Ishikawa (cell line): ENCODE results near the gene FAM234B.

Experiments used
- CEBPB ChIP-seq: IDR thresholded peaks from 2 replicates; pipeline ENCODE4 v1.6.1; 2012
- CREB1 ChIP-seq: IDR thresholded peaks from 2 replicates; pipeline ENCODE4 v1.6.1; 2012; ENCODE audit warnings: low read depth
- EGR1 ChIP-seq: IDR thresholded peaks from 2 replicates; pipeline ENCODE4 v1.6.1; 2012
- EP300 ChIP-seq: IDR thresholded peaks from 2 replicates; pipeline ENCODE4 v1.6.1; 2012; ENCODE audit warnings: borderline replicate concordance
- FOXM1 ChIP-seq: IDR thresholded peaks from 2 replicates; pipeline ENCODE4 v1.6.1; 2012; ENCODE audit warnings: low read depth, borderline replicate concordance
- MAX ChIP-seq: IDR thresholded peaks from 2 replicates; pipeline ENCODE4 v1.6.1; 2012
- NFIC ChIP-seq: IDR thresholded peaks from 2 replicates; pipeline ENCODE4 v1.6.1; 2012
- RAD21 ChIP-seq: IDR thresholded peaks from 2 replicates; pipeline ENCODE4 v1.6.1; 2012; ENCODE audit warnings: low read depth
- REST ChIP-seq: IDR thresholded peaks from 2 replicates; pipeline ENCODE4 v1.6.1; 2012; ENCODE audit warnings: low read depth, mild to moderate bottlenecking
- TAF1 ChIP-seq: IDR thresholded peaks from 2 replicates; pipeline ENCODE4 v1.6.1; 2012; ENCODE audit warnings: low read depth, mild to moderate bottlenecking
- TCF12 ChIP-seq: IDR thresholded peaks from 2 replicates; pipeline ENCODE4 v1.6.1; 2012; ENCODE audit warnings: low read depth
- TEAD4 ChIP-seq: IDR thresholded peaks from 2 replicates; pipeline ENCODE4 v1.6.1; 2012
- YY1 ChIP-seq: IDR thresholded peaks from 2 replicates; pipeline ENCODE4 v1.6.1; 2012; ENCODE audit warnings: low read depth
- ZBTB7A ChIP-seq: IDR thresholded peaks from 2 replicates; pipeline ENCODE4 v1.6.1; 2012; ENCODE audit warnings: low read depth
- TF ChIP-seq, protein P1 (sequence below): IDR thresholded peaks from 2 replicates; pipeline ENCODE4 v1.6.1; 2012

FAM234B gene

DNA sequence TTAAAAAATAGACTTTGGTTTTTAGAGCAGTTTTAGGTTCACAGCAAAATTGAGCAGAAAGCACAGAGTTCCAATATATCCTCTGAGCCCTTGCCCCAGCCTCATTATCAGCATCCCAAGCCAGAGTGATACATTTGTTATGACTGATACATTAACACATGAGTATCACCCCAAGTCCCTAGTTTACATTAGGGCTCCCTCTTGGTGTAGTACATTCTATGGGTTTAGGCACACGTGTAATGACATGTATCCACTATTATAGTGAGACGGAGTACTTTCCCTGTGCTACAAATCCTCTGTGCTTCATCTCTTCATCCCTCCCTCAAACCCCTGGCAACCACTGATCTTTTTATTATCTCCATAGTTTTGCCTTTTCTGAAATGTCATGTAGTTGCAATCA is 81.8 kb downstream of the FAM234B start:
- TF ChIP-seq MAX, result no peak
- TF ChIP-seq ZBTB7A, result no peak

GRCh38 chr12:13126494-13126893 is 82.3 kb downstream of the FAM234B start:
- no peak for TF ChIP-seq REST
- TF ChIP-seq MAX, result no peak
- TF ChIP-seq YY1, result no peak
- TF ChIP-seq, protein P1, sequence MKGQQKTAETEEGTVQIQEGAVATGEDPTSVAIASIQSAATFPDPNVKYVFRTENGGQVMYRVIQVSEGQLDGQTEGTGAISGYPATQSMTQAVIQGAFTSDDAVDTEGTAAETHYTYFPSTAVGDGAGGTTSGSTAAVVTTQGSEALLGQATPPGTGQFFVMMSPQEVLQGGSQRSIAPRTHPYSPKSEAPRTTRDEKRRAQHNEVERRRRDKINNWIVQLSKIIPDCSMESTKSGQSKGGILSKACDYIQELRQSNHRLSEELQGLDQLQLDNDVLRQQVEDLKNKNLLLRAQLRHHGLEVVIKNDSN, result no peak
- TF ChIP-seq TAF1, result no peak
- TF ChIP-seq ZBTB7A, result no peak
- TF ChIP-seq CEBPB, result no peak
- no peak for TF ChIP-seq EGR1
- no peak for TF ChIP-seq TCF12
- TF ChIP-seq EP300, result no peak

DNA sequence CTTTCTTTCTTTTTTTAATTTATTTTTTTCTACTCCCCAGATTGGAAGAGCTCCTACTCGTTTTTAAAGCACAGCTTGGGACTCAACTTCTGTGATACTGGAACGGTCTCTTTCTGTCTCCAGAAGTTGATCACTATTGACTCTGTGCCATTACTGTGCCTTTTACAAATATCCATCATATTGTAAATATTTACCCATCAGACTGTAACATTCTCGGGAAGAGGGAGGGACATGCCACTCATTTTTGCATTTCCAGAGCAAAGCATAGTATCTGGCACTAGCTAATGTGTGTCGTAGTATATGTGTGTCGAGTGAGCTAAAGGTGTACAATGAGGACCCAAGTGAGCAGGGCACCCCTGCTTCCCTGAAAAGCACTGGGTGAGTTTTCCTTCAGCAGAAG is 83.3 kb downstream of the FAM234B start:
- TF ChIP-seq CREB1 (no peak), TEAD4 (no peak), EGR1 (no peak), NFIC (no peak), FOXM1 (no peak), TAF1 (no peak)
- TF ChIP-seq, protein P1, result no peak

GRCh38 chr12:13128291-13128965 is 84.2 kb downstream of the FAM234B start:
- no peak for TF ChIP-seq CEBPB
- TF ChIP-seq NFIC, result no peak
- TF ChIP-seq ZBTB7A, result no peak
- no peak for TF ChIP-seq EP300
- TF ChIP-seq CREB1, result no peak
- TF ChIP-seq TEAD4, result no peak
- no peak for TF ChIP-seq RAD21
- TF ChIP-seq TAF1, result no peak
- TF ChIP-seq TCF12, result no peak
- TF ChIP-seq EGR1, result no peak
- TF ChIP-seq MAX, result no peak
- TF ChIP-seq, protein P1, result no peak
- TF ChIP-seq YY1, result no peak
- TF ChIP-seq REST, result no peak
- TF ChIP-seq FOXM1, result no peak

DNA sequence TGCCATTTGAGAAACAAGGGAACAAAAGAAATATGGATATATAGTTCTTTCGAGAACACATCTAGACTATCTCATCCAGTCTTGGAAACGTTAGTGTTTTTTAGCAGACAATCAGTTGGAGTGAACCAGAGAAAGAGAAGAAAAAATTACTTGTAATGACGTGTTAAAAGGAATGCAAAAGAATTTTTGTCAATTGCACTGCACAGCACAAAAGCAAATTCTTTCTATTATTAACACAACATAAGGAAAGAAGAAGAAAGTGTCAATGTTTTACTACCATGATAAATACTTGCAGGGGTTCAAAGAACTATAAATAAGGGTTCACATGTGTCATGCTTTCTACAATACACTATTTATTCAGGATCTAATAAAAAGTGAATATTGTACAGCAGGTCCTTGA is 86.8 kb downstream of the FAM234B start:
- TF ChIP-seq, protein P1, result no peak
- TF ChIP-seq TCF12 (no peak), NFIC (no peak), REST (no peak), CREB1 (no peak), TAF1 (no peak), FOXM1 (no peak), YY1 (no peak), RAD21 (no peak), TEAD4 (no peak)
